Urothelium cell line (cell line): ENCODE measurements around the gene PAGR1.
"Not testable (repeated sequence)": the region's sequence is repeated elsewhere in the genome, so short reads cannot be mapped to it uniquely, and the experiment has no call there.

Experiments used
- DNase-seq: peaks from one replicate; pipeline ENCODE4 v3.0.0; 2011; ENCODE audit warnings: low spot score, mixed read lengths
- FAIRE-seq: peaks from 2 replicates; lab custom pipeline; 2011; peaks lifted over from hg19 to GRCh38; lab: Jason Lieb, UNC

The PAGR1 gene

GRCh38 chr16:29811896-29812665 lies 3.9 kb upstream of the PAGR1 start, which contains the start of gene PRRT2:
TSS of gene PRRT2 (plus strand) at chr16:29812193. CDS start at chr16:29813055, 862 bp downstream.
- DNase-seq (no peak), FAIRE-seq (no peak)

- no peak for FAIRE-seq
These were observed 3.0 kb upstream of the PAGR1 start for GRCh38 chr16:29812754-29813643.

GRCh38 chr16:29813644-29814562 lies 2.0 kb upstream of the PAGR1 start:
- DNase-seq, result no peak
- no peak for FAIRE-seq

More at GRCh38 chr16:29812754-29813643, 3.0 kb upstream of the PAGR1 start:
- DNase-seq, result no peak

- DNase-seq, result no peak
- no peak for FAIRE-seq
These were observed 1.4 kb upstream of the PAGR1 start for GRCh38 chr16:29814592-29814991.

- no peak for FAIRE-seq
- DNase-seq, result no peak
These were observed 775 bp upstream of the PAGR1 start for GRCh38 chr16:29815032-29815721.

GRCh38 chr16:29816694-29817441 lies 916 bp downstream of the PAGR1 start:
- FAIRE-seq (no peak), DNase-seq (peak; percentile 61)

GRCh38 chr16:29818082-29818481 lies 2.1 kb downstream of the PAGR1 start:
- FAIRE-seq, result no peak
- DNase-seq, result no peak

- DNase-seq, result no peak
These were observed 3.6 kb downstream of the PAGR1 start for GRCh38 chr16:29819506-29819905.

GRCh38 chr16:29820271-29820701 lies 4.3 kb downstream of the PAGR1 start, which contains the start of gene MVP:
TSS of gene MVP (plus strand) at chr16:29820462. CDS start at chr16:29830550, 10,088 bp downstream.
- FAIRE-seq (no peak), DNase-seq (no peak)

More at GRCh38 chr16:29819506-29819905, 3.6 kb downstream of the PAGR1 start:
- no peak for FAIRE-seq

GRCh38 chr16:29820730-29821642 lies 5.0 kb downstream of the PAGR1 start:
- DNase-seq, result no peak
- no peak for FAIRE-seq

GRCh38 chr16:29821643-29822115 lies 5.7 kb downstream of the PAGR1 start:
- DNase-seq, result no peak
- no peak for FAIRE-seq

GRCh38 chr16:29824589-29825144 lies 8.7 kb downstream of the PAGR1 start:
- FAIRE-seq, result no peak
- DNase-seq, result no peak

GRCh38 chr16:29825145-29826044 lies 9.4 kb downstream of the PAGR1 start:
- no peak for FAIRE-seq
- DNase-seq, result peak; percentile 60

GRCh38 chr16:29826342-29826695 lies 10.4 kb downstream of the PAGR1 start:
- DNase-seq (no peak), FAIRE-seq (no peak)

- FAIRE-seq, result no peak
- no peak for DNase-seq
These were observed 14.8 kb downstream of the PAGR1 start for GRCh38 chr16:29830774-29831173.

- FAIRE-seq, result no peak
- no peak for DNase-seq
These were observed 15.5 kb downstream of the PAGR1 start for GRCh38 chr16:29831490-29831889.

- FAIRE-seq, DNase-seq: not testable (repeated sequence)
These were observed 17.3 kb downstream of the PAGR1 start for GRCh38 chr16:29833219-29833618.
